Neural cell (in vitro differentiated cells): ENCODE measurements around the gene SERPINB1. TPM values are rescaled to one million over a fixed set of nuclear protein-coding genes. Genes with fewer than 3 reads are reported as not detected.

Experiments used
- H2AFZ ChIP-seq: fragments of 200-600, 300-800 bp; sonication (generic), shearing (Covaris generic); 2 replicates; pipeline ENCODE4 v1.6.0; 2014; ENCODE audit warnings: low read depth, mild to moderate bottlenecking, antibody characterized with exemption, low read length, moderate library complexity
- H3F3A ChIP-seq: fragments of 200-600 bp; shearing (Covaris generic); 2 replicates; pipeline ENCODE4 v1.6.1; 2016; ENCODE audit warnings: mild to moderate bottlenecking, moderate library complexity, mixed read lengths, antibody characterized with exemption, low read length; ENCODE audit not compliant: insufficient read depth, poor library complexity, severe bottlenecking
- H3K27ac ChIP-seq: fragments of 200-600, 300-800 bp; sonication (generic), shearing (Covaris generic); 2 replicates; pipeline ENCODE4 v1.5.1; 2014; ENCODE audit warnings: mild to moderate bottlenecking, low read length, moderate library complexity
- H3K27me3 ChIP-seq: fragments of 300-800, 200-600 bp; sonication (generic), shearing (Covaris generic); 2 replicates; pipeline ENCODE4 v1.6.0; 2014; ENCODE audit warnings: mild to moderate bottlenecking, low read depth, low read length, moderate library complexity; ENCODE audit not compliant: insufficient read depth
- H3K36me3 ChIP-seq: fragments of 300-800, 200-600 bp; sonication (generic), shearing (Covaris generic); 2 replicates; pipeline ENCODE4 v1.5.1; 2014; ENCODE audit warnings: mild to moderate bottlenecking, antibody characterized with exemption, low read length, moderate library complexity; ENCODE audit not compliant: insufficient read depth
- H3K4me2 ChIP-seq: fragments of 300-800, 200-600 bp; sonication (generic), shearing (Covaris generic); 2 replicates; pipeline ENCODE4 v1.6.0; 2014; ENCODE audit warnings: mild to moderate bottlenecking, low read length
- H3K4me3 ChIP-seq: fragments of 300-800, 200-600 bp; sonication (generic), shearing (Covaris generic); 2 replicates; pipeline ENCODE4 v1.5.1; 2014; ENCODE audit warnings: mild to moderate bottlenecking, low read length, moderate library complexity
- H3K79me2 ChIP-seq: fragments of 200-600 bp; shearing (Covaris generic); replicated peaks from 2 replicates; pipeline ENCODE4 v1.6.0; 2014; ENCODE audit warnings: mild to moderate bottlenecking, low read length, moderate library complexity; ENCODE audit not compliant: insufficient read depth
- H3K9ac ChIP-seq: fragments of 300-800, 200-600 bp; sonication (generic), shearing (Covaris generic); 2 replicates; pipeline ENCODE4 v1.6.1; 2016; ENCODE audit warnings: mild to moderate bottlenecking, low read length, mixed read lengths
- H3K9me2 ChIP-seq: fragments of 200-600 bp; shearing (Covaris generic); 2 replicates; pipeline ENCODE4 v1.6.1; 2016; ENCODE audit warnings: mild to moderate bottlenecking, low read length, mixed read lengths; ENCODE audit not compliant: insufficient read depth
- H3K9me3 ChIP-seq: fragments of 200-600, 300-800 bp; sonication (generic), shearing (Covaris generic); 2 replicates; pipeline ENCODE4 v1.6.1; 2016; ENCODE audit warnings: mild to moderate bottlenecking, mixed run types, low read length, moderate library complexity, mixed read lengths
- H4K20me1 ChIP-seq: fragments of 200-600 bp; shearing (Covaris generic); 2 replicates; pipeline ENCODE4 v1.6.1; 2016; ENCODE audit warnings: mild to moderate bottlenecking, mixed run types; ENCODE audit not compliant: insufficient read depth
- CTCF ChIP-seq: fragments of 450-650 bp; IDR thresholded peaks from 2 replicates; pipeline ENCODE4 v1.5.1; 2014; ENCODE audit warnings: antibody characterized with exemption, mild to moderate bottlenecking, moderate library complexity; ENCODE audit not compliant: poor library complexity, severe bottlenecking
- EP300 ChIP-seq: fragments of 450-650 bp; conservative IDR thresholded peaks from 2 replicates; pipeline ENCODE4 v1.6.1; 2014; ENCODE audit warnings: antibody characterized with exemption, mild to moderate bottlenecking, moderate library complexity; ENCODE audit not compliant: poor library complexity, severe bottlenecking
- EZH2 ChIP-seq: fragments of 200-600, 300-800 bp; shearing (Covaris generic), sonication (generic); IDR thresholded peaks from 2 replicates; pipeline ENCODE4 v1.6.1; 2014; ENCODE audit warnings: antibody characterized with exemption, low read length, borderline replicate concordance, mild to moderate bottlenecking; ENCODE audit not compliant: insufficient read depth, poor library complexity, severe bottlenecking
- MXI1 ChIP-seq: fragments of 450-650 bp; conservative IDR thresholded peaks from 2 replicates; pipeline ENCODE4 v1.6.1; 2014; ENCODE audit warnings: antibody characterized with exemption, mild to moderate bottlenecking; ENCODE audit not compliant: poor library complexity, severe bottlenecking
- POLR2AphosphoS5 ChIP-seq: IDR thresholded peaks from 2 replicates; pipeline ENCODE4 v1.6.1; 2012
- RAD21 ChIP-seq: fragments of 450-650 bp; conservative IDR thresholded peaks from 2 replicates; pipeline ENCODE4 v1.6.1; 2014; ENCODE audit warnings: antibody characterized with exemption, mild to moderate bottlenecking, moderate library complexity
- REST ChIP-seq: IDR thresholded peaks from 2 replicates; pipeline ENCODE4 v1.6.1; 2012; ENCODE audit warnings: borderline replicate concordance
- SMC3 ChIP-seq: fragments of 450-650 bp; conservative IDR thresholded peaks from 2 replicates; pipeline ENCODE4 v1.6.1; 2014; ENCODE audit warnings: antibody characterized with exemption, mild to moderate bottlenecking, moderate library complexity; ENCODE audit not compliant: poor library complexity
- TAF1 ChIP-seq: IDR thresholded peaks from 2 replicates; pipeline ENCODE4 v1.6.1; 2012; ENCODE audit warnings: low read depth
- polyA plus RNA-seq: library from polyadenylated mRNA; depleted of rRNA; stranded (reverse); fragments of >200 nt; gene quantifications from 2 replicates; pipeline ENCODE4 v1.2.3, GENCODE V29; 2014

The SERPINB1 gene
- polyA plus RNA-seq, 1 donor from 2014 or later = not detected

- Histone ChIP-seq H3K79me2 (no peaks in the 10 kb centered on the region), H3K9me3 (no peaks in the 10 kb centered on the region), H3K27ac (no peak overlapping the region), H2AFZ (no peak overlapping the region), H3K4me2 (no peak overlapping the region), H3K36me3 (no peaks in the 10 kb centered on the region), H3K9ac (no peak overlapping the region), H4K20me1 (no peaks in the 10 kb centered on the region), H3F3A (no peaks in the 10 kb centered on the region), H3K4me3 (no peak overlapping the region), H3K27me3 (no peaks in the 10 kb centered on the region), H3K9me2 (no peaks in the 10 kb centered on the region)
- TF ChIP-seq SMC3 (no peak), MXI1 (no peak), POLR2AphosphoS5 (no peak), EP300 (no peak), CTCF (no peak), EZH2 (no peak), RAD21 (no peak), REST (no peak), TAF1 (no peak)
These were observed 25.5 kb downstream of the SERPINB1 start for GRCh38 chr6:2816158-2816557.

GRCh38 chr6:2812695-2813094 lies 29.0 kb downstream of the SERPINB1 start:
- no peaks in the 10 kb centered on the region for H3K9me3 ChIP-seq
- H3F3A ChIP-seq = no peaks in the 10 kb centered on the region
- H3K27me3 ChIP-seq = no peaks in the 10 kb centered on the region
- TF ChIP-seq TAF1 (no peak), REST (no peak), CTCF (no peak), MXI1 (no peak), POLR2AphosphoS5 (no peak), EP300 (no peak), EZH2 (no peak), SMC3 (no peak), RAD21 (no peak)
- H3K9ac ChIP-seq = no peak overlapping the region
- no peaks in the 10 kb centered on the region for H4K20me1 ChIP-seq
- no peaks in the 10 kb centered on the region for H3K36me3 ChIP-seq
- H3K27ac ChIP-seq = no peak overlapping the region
- no peak overlapping the region for H3K4me2 ChIP-seq
- no peak overlapping the region for H3K4me3 ChIP-seq
- H3K9me2 ChIP-seq = no peaks in the 10 kb centered on the region
- no peak overlapping the region for H2AFZ ChIP-seq
- H3K79me2 ChIP-seq = no peaks in the 10 kb centered on the region
